AG09319 (cell line): ENCODE data around the gene PTPRD.

Experiments used
- DNase-seq: peaks from one replicate; pipeline ENCODE4 v3.0.0-alpha.2; 2010; ENCODE audit warnings: low read depth; ENCODE audit errors: extremely low read depth
- CTCF ChIP-seq: IDR thresholded peaks from 2 replicates; pipeline ENCODE4 v1.5.1; 2011; ENCODE audit warnings: low read depth, mild to moderate bottlenecking, inconsistent platforms, low read length, moderate library complexity

PTPRD gene

GRCh38 chr9:9917400-9917799 lies 695.4 kb downstream of the PTPRD start:
- DNase-seq = no peak
- no peak for TF ChIP-seq CTCF

DNA sequence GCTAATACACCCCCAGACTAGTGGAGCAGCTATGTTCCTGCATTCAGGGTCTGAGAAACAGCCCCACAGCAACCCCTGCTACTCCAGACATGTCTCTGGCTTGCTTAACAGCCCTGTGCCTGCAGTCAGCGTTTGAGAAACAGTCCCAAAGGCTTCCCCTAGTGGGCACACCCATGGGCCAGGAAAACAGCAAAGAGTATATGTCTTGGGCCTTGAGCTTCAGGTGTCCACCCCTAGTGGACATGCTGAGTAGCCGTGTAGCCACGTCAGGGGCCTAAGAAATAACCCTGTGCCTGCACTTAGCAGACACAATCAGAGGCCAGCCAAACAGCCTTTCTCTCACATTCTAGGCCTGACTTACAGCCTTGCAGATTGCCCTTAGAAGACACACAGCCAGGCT lies 698.6 kb downstream of the PTPRD start:
- no peak for TF ChIP-seq CTCF

DNA sequence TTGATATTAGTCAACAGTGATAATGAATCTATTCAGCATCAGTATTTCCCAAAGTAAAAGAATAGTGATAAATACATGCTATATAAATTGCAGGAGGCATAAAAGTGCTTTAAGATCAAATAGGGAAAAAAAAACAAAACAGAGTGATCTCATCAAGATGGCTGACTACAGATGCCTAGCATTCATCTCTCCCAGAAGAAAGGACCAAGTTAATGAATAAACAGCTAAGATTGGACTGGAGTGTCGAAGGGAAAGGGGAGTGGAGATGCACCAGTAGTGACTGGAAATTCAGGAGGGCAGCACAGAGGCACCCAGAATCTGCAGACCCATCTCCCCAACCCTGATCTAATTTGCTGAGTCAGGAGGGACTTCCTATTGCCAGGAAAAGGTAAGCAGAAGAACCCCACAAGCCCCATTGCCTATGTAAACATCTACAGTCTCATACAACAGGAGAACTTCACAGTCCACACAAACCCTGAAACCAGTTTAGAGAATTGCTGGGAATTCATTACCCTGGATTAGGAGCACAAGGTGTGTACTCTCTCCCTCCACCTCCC lies 699.4 kb downstream of the PTPRD start:
- DNase-seq = no peak

More for the DNA sequence above, 698.6 kb downstream of the PTPRD start:
- DNase-seq = no peak

GRCh38 chr9:9912459-9912858 lies 700.3 kb downstream of the PTPRD start:
- no peak for DNase-seq
- TF ChIP-seq CTCF = peak; percentile 3

More for the DNA sequence above, 699.4 kb downstream of the PTPRD start:
- no peak for TF ChIP-seq CTCF

GRCh38 chr9:9905736-9906135 lies 707.1 kb downstream of the PTPRD start:
- TF ChIP-seq CTCF = no peak
- DNase-seq = no peak

- DNase-seq = no peak
- TF ChIP-seq CTCF = no peak
These were observed 708.8 kb downstream of the PTPRD start for GRCh38 chr9:9904041-9904440.

DNA sequence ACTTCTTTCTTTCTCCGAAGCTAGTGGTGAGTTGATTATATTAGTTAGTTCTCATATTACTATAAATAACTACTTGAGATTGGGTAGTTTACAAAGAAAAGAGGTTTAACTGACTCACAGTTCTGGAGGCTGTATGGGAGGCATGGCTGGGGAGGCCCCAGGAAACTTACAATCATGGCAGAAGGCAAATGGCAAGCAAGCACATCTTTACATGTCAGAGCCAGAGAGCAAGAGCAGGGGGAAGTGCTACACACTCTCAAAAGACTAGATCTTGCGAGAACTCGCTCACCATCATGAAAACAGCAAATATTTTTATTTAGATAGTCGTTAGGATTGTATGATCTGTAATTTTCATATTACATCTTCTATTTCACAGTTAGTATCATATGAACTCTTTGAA lies 711.2 kb downstream of the PTPRD start:
- no peak for TF ChIP-seq CTCF
- DNase-seq = no peak
